GM12801 (cell line): ENCODE results near the gene SERPINE1.

Source experiments
- TF ChIP-seq, protein P1 (sequence below): IDR thresholded peaks from one replicate; pipeline ENCODE4 v1.5.1; 2011; ENCODE audit warnings: control low read depth; ENCODE audit not compliant: insufficient read length; ENCODE audit errors: extremely low read depth

The SERPINE1 gene

DNA sequence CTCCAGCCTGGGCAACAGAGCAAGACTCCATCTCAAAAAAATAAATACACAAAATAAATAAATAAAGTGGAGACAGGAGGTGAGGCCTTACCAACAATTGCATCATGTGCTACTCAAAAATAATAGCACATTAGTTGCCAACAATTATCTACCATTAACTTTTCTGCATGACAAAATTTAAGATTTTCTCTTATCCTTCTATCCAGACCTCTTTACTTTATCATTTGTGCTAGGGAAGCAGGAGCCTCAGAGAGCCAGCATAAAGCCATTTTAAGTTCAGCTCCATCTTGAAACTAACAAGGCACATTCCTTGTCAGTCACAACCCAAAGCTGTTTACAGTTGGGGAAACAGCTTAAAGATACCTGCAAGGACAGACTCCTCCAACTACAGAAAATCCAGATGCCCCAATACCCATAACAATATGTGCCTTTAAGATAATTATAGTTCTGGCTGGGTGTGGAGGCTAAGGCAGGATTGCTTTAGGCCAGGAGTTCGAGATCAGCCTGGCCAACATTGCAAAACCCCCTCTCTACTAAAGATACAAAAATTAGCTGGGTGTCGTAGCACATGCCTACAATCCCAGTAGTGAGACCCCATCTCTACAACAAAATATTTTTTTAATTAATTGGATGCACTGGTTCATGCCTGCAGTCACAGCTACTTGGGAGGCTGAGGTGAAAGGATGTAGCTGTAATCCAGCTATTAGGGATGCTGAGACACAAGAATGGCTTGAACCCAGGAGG, 25.2 kb downstream of the SERPINE1 start:
- TF ChIP-seq, protein P1, sequence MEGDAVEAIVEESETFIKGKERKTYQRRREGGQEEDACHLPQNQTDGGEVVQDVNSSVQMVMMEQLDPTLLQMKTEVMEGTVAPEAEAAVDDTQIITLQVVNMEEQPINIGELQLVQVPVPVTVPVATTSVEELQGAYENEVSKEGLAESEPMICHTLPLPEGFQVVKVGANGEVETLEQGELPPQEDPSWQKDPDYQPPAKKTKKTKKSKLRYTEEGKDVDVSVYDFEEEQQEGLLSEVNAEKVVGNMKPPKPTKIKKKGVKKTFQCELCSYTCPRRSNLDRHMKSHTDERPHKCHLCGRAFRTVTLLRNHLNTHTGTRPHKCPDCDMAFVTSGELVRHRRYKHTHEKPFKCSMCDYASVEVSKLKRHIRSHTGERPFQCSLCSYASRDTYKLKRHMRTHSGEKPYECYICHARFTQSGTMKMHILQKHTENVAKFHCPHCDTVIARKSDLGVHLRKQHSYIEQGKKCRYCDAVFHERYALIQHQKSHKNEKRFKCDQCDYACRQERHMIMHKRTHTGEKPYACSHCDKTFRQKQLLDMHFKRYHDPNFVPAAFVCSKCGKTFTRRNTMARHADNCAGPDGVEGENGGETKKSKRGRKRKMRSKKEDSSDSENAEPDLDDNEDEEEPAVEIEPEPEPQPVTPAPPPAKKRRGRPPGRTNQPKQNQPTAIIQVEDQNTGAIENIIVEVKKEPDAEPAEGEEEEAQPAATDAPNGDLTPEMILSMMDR, result no peak

DNA sequence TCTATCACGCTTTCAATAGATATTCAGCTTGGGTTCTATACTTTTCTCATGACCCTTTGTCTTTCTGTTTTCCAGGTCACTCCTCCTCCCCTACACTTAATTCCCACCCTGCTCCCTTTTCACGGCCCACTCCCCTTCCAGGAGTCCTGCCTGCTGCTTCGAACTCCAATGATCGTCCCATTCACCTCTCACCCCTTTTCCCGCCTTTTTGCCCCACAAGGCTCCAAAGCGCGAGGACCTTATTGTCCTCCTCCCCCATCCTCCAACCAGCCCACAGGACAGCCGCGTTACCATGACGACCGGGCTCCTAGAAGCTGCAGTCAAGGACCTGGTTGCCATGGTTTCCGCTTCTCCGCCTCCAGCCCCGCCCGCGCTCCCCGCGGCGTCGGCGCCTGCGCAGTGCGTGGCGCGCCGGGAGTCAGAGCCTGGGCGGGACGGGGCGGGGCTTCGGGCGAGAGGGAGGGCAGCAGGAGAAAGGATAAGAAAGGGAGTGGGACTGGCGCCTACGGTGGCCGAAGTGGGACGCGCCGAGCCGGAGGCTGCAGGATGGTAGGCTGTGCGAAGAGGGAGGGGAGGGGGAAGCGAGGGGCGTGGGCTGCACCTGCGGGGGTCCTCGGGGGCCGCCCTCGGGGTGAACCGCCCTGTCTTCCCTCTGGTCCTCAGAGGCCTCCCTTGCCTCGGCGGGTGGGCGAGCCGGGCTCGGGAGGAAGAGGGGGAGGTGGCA, 27.2 kb downstream of the SERPINE1 start, which contains the start of gene AP1S1:
Gene AP1S1, plus strand, starts transcription at position 508 of the 724 bp plus-strand sequence. Its CDS starts 39 bp downstream, at position 547.
- TF ChIP-seq, protein P1, result no peak

DNA sequence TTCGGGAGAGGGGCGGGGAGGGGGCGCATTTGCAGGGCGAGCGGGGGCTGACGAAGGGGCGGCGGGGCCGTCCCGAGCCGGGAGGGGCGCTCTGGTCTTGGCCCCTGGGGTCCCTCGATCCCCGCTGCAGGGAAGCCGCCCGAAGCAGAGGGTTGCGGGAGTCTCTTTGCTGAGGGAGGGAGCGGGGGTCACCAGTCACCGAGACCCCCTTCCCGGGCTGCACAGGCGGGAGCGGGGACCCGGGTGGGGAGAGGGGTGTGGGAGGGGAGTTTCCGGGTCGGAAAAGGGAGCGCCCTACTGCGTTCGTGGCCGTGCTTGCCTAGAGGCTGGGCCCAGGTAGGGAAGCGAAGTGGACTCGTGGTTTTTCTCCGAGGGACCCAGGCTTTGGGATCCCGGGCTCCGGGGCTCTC, 27.8 kb downstream of the SERPINE1 start:
- TF ChIP-seq, protein P1, result no peak

DNA sequence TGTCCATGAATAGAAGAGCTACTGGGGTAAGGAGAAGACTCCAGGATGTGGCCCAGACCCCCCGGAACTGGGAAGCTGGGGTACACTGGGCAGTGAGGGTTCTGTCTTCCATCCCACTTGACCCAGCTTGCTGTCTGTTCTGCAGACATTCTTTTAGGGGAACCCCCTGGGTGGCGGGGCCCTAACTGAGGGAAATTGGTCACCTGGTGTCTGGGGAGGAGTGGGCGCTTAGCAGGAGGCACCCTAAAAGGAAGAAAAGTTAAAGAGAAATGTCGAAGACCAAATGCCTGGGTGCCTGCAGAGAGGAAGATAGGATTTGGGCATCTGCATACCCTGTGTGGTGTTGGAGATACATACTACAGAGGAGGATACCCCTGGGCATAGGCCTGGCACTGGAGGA, 28.4 kb downstream of the SERPINE1 start:
- TF ChIP-seq, protein P1, result no peak

DNA sequence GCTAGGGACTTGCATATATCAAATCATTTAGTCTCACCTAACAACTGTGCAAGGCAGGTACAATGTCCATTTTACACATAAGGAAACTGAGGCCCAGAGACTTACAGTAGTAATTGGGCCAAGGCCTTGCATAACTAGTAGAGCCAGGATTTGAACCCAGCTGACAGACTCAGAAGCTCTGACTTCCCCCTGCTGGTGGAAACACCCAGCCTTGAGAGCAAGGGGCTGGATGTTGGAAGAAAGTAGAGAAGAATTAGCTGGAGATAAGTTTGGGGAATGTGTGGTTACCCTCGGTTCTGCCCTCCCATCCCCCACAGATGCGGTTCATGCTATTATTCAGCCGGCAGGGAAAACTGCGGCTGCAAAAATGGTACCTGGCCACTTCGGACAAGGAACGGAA, 29.4 kb downstream of the SERPINE1 start:
- TF ChIP-seq, protein P1, result no peak

DNA sequence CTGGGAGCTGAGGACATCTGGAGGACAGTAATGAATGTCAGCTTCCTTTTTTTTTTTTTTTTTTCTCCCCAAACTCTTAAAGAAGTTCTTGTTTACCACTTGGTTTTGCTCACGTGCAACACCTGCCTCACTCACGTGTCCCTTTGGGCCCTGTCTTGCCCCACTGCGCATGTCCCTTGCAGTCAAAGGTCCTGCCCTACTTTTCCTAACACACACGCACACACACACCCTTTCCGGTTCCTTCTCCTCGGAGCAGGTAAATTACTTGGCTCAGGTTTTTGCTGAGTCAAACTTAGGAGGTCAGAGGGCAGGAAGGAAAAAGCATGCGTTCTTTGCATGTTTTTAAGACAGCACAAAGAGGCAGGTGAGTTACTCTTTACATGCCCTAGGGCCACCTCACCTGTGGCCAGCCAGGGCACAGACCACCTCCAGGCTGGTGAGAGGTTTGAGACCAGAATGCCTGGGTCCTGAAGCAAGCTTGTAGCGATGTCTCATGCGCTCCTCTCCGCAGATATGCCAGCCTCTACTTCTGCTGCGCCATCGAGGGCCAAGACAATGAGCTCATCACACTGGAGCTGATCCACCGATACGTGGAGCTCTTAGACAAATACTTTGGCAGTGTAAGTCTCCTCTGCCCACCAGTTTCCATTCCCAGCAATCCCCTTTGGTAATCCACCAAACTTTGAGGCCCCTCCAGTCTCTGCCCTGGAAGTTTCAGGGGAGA, 30.1 kb downstream of the SERPINE1 start:
- TF ChIP-seq, protein P1, result no peak
